Caki2 (cell line): Measurements from ENCODE around the gene SH2D6. TPM values are rescaled to one million over a fixed set of nuclear protein-coding genes. Genes with fewer than 3 reads are reported as not detected.
A peak's percentile ranks its signal among the peaks of the same experiment; 100 is the strongest.
"Not testable (repeated sequence)": the region's sequence is repeated elsewhere in the genome, so short reads cannot be mapped to it uniquely, and the experiment has no call there.

Experiments
- DNase-seq: peaks from one replicate; pipeline ENCODE4 v3.0.0-alpha.2; 2015; ENCODE audit warnings: low read depth
- in situ Hi-C: cut with HindIII; loops from 2 replicates; pipeline ENCODE4 v1.10.0; 2016; ENCODE audit warnings: low sequenced_read_pairs, low pct_unique_long_range_greater_than_20kb, mixed read lengths
- total RNA-seq: library from RNA; depleted of rRNA; stranded (reverse); fragments of >200 nt; shearing (Covaris generic); gene quantifications from 2 replicates; pipeline ENCODE4 v1.2.3, GENCODE V29; 2014; ENCODE audit warnings: low replicate concordance

SH2D6 gene
- total RNA-seq, 1 experiment from 2014 or later: 0.44 TPM

GRCh38 chr2:85435220-85435958 lies 16.9 kb downstream of the SH2D6 start:
- DNase-seq: peak; percentile 74
- in situ Hi-C loops: no loop called here

GRCh38 chr2:85435981-85436835 lies 17.7 kb downstream of the SH2D6 start:
- no peak for DNase-seq
- in situ Hi-C loops: no loop called here

- in situ Hi-C loops: no loop called here
- DNase-seq: no peak
Measured at GRCh38 chr2:85436836-85437487, 18.4 kb downstream of the SH2D6 start.

- in situ Hi-C loops: no loop called here
- peak; percentile 90 for DNase-seq
Measured at GRCh38 chr2:85437488-85438200, 19.1 kb downstream of the SH2D6 start.

- DNase-seq: peak; percentile 60
- in situ Hi-C loops: no loop called here
Measured at GRCh38 chr2:85438201-85439024, 19.9 kb downstream of the SH2D6 start.

GRCh38 chr2:85439025-85439472 lies 20.5 kb downstream of the SH2D6 start:
- in situ Hi-C loops: no loop called here
- DNase-seq: no peak

- in situ Hi-C loops: not testable (repeated sequence)
Measured at GRCh38 chr2:85439569-85439968, 21.1 kb downstream of the SH2D6 start.

GRCh38 chr2:85439986-85440385 lies 21.5 kb downstream of the SH2D6 start:
- no peak for DNase-seq
- in situ Hi-C loops: no loop called here

More at GRCh38 chr2:85439569-85439968, 21.1 kb downstream of the SH2D6 start:
- DNase-seq: not testable (repeated sequence)

- DNase-seq: no peak
- in situ Hi-C loops: no loop called here
Measured at GRCh38 chr2:85440729-85441128, 22.2 kb downstream of the SH2D6 start.

GRCh38 chr2:85441864-85442263 lies 23.4 kb downstream of the SH2D6 start:
- in situ Hi-C loops: no loop called here
- DNase-seq: no peak

GRCh38 chr2:85444629-85445172 lies 26.2 kb downstream of the SH2D6 start:
- no peak for DNase-seq
- in situ Hi-C loops: no loop called here

GRCh38 chr2:85445316-85446295 lies 27.1 kb downstream of the SH2D6 start:
- in situ Hi-C loops: no loop called here
- DNase-seq: no peak

GRCh38 chr2:85446296-85447221 lies 28.0 kb downstream of the SH2D6 start:
- no peak for DNase-seq
- in situ Hi-C loops: no loop called here

GRCh38 chr2:85447222-85447585 lies 28.7 kb downstream of the SH2D6 start:
- no peak for DNase-seq
- in situ Hi-C loops: no loop called here

- in situ Hi-C loops: no loop called here
- DNase-seq: no peak
Measured at GRCh38 chr2:85448461-85449213, 30.1 kb downstream of the SH2D6 start.
